HG03442 (cell line): ENCODE results near the gene KRT27.
"Not testable (repeated sequence)": the region's sequence is repeated elsewhere in the genome, so short reads cannot be mapped to it uniquely, and the experiment has no call there.

Source experiments
- ATAC-seq: cut with Tn5 transposase; IDR thresholded peaks from one replicate; pipeline ENCODE4 v1.9.1; 2021; ENCODE audit warnings: mild to moderate bottlenecking, moderate library complexity; ENCODE audit not compliant: unreplicated experiment

KRT27 gene

GRCh38 chr17:40782450-40782849, at the start of gene KRT27:
KRT27 (minus strand) TSS chr17:40782550; CDS start chr17:40782493, 57 bp downstream.
- ATAC-seq = no peak

DNA sequence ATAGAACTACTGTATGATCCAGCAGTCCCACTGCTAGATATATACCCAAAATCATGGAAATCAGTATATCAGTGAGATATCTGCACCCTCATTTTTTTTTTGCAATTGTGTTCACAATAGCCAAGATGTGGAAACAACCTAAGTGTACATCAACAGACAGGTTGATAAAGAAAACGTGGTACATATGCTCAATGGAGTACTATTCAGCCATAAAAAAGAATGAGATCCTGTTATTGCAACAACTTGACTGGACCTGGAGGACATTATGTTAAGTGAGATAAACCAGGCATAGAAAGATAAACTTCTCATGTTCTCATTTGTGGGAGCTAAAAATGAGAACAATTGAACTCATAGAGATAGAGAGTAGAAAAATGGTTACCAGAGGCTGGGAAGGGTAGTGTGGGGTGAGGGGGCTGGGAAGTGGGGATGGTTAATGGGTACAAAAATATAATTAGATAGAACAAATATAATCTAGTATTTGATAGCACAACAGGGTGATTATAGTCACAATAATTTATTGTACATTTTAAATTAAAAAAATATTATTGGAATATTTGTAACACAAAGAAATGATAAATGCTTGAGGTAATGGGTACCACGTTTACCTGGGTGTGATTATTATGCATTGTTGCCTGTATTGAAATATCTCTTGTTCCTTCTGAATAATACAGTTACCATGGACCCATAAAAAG, 47.9 kb upstream of the KRT27 start:
- no peak for ATAC-seq

GRCh38 chr17:40828454-40829044, 46.2 kb upstream of the KRT27 start:
- ATAC-seq = no peak

GRCh38 chr17:40827746-40828453, 45.5 kb upstream of the KRT27 start:
- ATAC-seq = no peak

DNA sequence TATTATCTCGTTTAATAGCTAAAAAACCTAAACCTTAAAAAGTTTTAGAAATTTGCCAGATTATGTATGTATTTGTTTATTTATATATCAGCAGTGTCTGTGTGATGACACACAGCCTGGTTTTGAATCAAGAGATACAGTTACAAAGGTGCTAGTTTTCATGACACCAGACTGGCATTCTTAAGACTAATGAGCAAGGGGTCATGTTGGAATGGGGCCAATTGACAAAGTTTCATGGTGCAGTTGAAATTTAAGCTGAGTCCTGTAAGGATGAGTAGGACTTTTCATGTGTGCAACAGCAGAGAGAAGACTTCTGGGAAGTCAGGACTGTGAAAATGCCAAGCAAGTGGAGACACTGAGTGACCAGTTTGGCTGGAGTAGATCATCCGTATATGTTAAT, 43.2 kb upstream of the KRT27 start:
- no peak for ATAC-seq

GRCh38 chr17:40824015-40824832, 41.9 kb upstream of the KRT27 start:
- no peak for ATAC-seq

DNA sequence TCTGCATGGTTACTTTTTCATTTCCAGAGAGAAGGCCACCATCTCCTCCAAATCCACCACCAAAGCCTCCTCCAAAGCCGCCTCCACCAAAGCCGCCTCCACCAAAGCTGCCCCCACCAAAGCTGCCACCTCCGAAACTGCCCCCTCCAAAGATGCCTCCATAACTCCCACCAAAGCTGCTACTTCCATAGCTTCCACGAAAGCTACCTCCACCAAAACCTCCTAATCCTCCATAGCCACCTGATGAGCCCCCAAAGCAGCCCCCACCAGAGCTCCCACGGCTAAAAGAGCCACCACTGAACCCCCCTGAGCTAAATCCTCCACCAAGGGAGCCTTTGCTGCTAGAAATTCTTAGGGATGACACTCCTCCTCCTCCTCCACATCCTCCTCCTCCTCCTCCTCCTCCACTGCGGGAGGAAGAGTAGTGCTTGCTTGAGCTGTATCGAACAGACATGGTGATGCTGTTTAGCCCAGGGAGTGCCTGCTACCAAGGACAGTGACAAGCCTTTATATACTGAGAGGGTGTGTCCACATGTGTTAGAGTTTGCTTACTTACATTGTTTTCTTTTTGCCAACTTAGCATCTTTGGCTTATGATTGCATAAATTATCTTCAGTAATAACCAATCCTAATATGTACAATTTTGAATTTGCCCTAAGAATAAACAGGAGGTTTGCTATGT, 39.9 kb upstream of the KRT27 start, which contains the start of gene KRT10:
KRT10 (minus strand) TSS at position 483 of the 681 bp plus-strand sequence; CDS start at position 454, 29 bp downstream.
- ATAC-seq = no peak

- ATAC-seq = no peak
These were observed 39.2 kb upstream of the KRT27 start for GRCh38 chr17:40821536-40821935.

- ATAC-seq = no peak
These were observed 38.0 kb upstream of the KRT27 start for GRCh38 chr17:40820228-40820838.

- ATAC-seq = no peak
These were observed 37.3 kb upstream of the KRT27 start for GRCh38 chr17:40819528-40820125.

DNA sequence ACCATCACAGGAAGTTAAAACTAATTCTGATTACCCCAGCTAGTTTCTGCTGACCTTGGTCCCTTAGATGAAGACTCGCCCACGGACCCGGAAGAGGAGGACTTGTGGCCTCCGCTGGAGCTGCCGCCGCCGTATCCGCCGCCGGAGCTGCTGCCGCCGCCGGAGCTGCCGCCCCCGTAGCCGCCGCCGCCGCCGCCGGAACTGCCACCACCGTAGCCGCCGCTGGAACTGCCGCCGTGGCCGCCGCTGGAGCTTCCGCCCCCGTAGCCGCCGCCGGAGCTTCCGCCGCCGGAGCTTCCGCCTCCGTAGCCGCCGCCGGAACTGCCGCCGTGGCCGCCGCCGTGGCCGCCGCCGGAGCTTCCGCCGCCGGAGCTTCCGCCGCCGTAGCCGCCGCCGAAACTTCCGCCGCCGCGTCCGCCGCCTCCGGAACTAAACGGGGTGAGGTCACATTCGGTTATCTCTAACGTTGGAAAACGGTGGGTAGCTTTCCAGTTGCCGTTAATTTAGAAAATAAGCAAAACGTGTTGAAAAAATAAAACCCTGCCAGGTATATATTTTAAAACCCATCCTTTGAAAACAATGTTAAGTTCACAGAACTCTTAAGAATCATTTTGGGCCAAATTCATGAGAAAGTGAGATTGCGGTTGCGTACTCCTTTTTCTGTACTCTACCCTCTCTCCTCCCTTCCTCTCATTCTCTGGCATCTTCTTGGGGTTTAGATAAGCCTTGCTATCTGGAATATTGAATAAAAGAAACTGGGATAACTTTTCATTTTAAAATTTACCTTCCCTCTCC, 36.6 kb upstream of the KRT27 start:
- ATAC-seq = peak; percentile 77

DNA sequence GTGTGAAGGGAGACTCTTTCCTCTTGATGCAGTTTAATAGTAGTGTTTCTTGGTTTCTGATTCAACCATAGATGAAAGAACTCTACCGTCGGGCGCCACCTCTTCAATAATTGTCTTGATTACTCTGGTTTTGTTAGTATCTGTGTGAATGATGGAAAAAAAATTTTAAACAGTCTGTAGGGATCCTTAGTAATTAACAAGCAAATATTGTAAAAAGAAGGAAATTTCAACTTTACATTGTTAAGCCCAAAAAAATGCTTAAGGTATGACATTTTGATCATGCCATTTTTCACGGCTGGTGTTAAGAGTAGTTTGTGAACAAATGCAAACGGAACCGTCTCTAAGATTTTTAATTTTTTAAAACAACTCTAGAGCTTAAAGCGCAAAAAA, 36.0 kb upstream of the KRT27 start:
- ATAC-seq = no peak

GRCh38 chr17:40817103-40817682, 34.8 kb upstream of the KRT27 start:
- no peak for ATAC-seq

- ATAC-seq = no peak
These were observed 34.2 kb upstream of the KRT27 start for GRCh38 chr17:40816569-40816968.

DNA sequence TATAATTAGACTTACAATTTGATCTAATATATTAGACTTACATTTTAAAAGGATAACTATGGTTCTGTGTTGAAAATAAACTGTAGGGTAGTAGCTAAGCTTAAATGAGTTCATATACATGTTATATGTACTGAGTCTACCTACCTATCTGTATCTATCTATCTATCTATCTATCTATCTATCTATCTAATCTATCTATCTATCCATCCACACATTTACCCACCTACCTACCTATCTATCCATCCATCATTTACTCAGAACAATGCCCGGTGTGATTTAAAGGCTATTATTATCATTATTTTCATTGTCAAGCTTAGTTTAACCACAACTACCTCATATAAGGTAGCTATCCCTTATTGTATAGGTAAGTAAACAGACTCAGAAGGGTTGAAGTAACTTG, 33.0 kb upstream of the KRT27 start:
- no peak for ATAC-seq

DNA sequence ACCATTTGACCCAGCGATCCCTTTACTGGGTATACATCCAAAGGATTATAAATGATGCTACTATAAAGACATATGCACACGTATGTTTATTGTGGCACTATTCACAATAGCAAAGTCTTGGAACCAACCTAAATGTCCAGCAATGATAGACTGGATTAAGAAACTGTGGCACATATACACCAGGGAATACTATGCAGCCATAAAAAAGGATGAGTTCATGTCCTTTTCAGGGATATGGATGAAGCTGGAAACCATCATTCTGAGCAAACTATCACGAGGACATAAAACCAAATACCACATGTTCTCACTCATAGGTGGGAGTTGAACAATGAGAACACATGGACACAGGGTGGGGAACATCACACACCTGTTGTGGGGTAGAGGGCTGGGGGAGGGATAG, 32.3 kb upstream of the KRT27 start:
- ATAC-seq = not testable (repeated sequence)

DNA sequence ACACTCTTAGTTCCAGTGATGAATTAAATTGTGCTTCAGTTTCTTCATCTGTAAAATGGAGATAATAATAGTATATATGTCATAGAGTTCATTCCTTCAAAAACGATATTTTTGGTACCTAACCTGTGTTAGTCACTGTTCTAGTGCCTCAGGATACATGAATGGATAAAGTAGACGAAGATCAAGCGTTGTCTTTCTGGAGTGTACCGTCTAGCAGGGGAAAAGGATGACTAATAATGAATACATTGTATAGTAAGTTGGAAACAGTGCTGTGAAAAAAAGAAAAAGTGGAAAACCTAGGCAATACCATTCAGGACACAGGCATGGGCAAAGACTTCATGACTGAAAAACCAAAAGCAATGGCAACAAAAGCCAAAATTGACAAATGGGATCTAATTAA, 31.5 kb upstream of the KRT27 start:
- no peak for ATAC-seq

- no peak for ATAC-seq
These were observed 30.3 kb upstream of the KRT27 start for GRCh38 chr17:40812639-40813038.

DNA sequence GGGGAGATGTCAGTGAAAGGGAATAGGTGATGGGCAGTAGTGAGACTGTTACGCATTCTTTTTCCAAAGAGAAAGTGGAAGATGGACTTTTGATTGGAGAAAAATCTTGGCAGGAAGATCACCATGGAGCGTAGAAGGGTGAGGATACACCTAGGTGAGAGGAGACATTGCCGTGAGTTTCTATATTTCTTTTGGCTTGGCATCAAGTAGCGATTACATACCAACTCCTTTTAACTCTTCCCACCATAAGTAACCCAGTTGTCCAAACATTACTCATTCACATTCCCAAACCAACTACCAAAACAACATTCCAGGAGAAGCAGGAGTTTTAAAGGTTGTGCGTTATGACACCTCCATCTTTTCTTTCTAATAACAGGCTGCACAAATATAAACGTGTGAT, 28.1 kb upstream of the KRT27 start:
- ATAC-seq = no peak
